T-helper 2 cell treated with Interferon-gamma antibody and Interleukin-4, amounts not matched to agents 100 ng/mL and 5 ng/mL, for 36 hours (primary cell): ENCODE data around the gene TMEM132E. TPM values are rescaled to one million over a fixed set of nuclear protein-coding genes. Genes with fewer than 3 reads are reported as not detected.

Source experiments
- total RNA-seq: library from RNA; stranded (reverse); gene quantifications from 2 replicates; pipeline ENCODE4 v1.2.3, GENCODE V29; 2022

Gene TMEM132E
- total RNA-seq, 1 donor from 2014 or later, result not detected

Other genes starting within 250 kb of the TMEM132E start
- not detected in 2 replicates for gene CCL13, start 223.1 kb upstream of the TMEM132E start, total RNA-seq
- 8.4 and 9.5 TPM in 2 replicates for gene CCL1, start 216.3 kb upstream of the TMEM132E start, total RNA-seq